B cell (primary cell): ENCODE measurements around the gene DOLPP1. TPM values are rescaled to one million over a fixed set of nuclear protein-coding genes. Genes with fewer than 3 reads are reported as not detected.

Experiments used
- ATAC-seq: fragments of 200-7000 bp; cut with Tn5 transposase; one replicate; pipeline ENCODE4 v1.10.0; 2021; ENCODE audit warnings: low read depth, mild to moderate bottlenecking, moderate number of reproducible peaks, moderate library complexity
- CTCF ChIA-PET: fragments of 350-600 bp; sonication (Branson Sonifier 250); formaldehyde crosslinking; loops from one replicate; lab custom pipeline; 2021; ENCODE audit warnings: antibody characterized with exemption, inconsistent platforms; lab: Charles Lee
- POLR2A ChIA-PET: fragments of 350-600 bp; sonication (Branson Sonifier 250); formaldehyde crosslinking; loops from one replicate; lab custom pipeline; 2021; ENCODE audit warnings: antibody characterized with exemption; lab: Charles Lee
- DNase-seq: peaks from one replicate; pipeline ENCODE4 v3.0.0; 2013
- H2AFZ ChIP-seq: 2 replicates; pipeline ENCODE4 v1.6.1; 2012; ENCODE audit warnings: mild to moderate bottlenecking, low read depth, low read length; ENCODE audit not compliant: insufficient read depth, poor library complexity, severe bottlenecking
- H3K27ac ChIP-seq, 2 donors: 1 replicate in 1 of 2; 2 replicates in 1 of 2; pipeline ENCODE4 v1.5.1; 2012 to 2013; ENCODE audit warnings: low read length in 2 of 2, mild to moderate bottlenecking in 2 of 2, moderate library complexity in 1 of 2
- H3K27me3 ChIP-seq, 4 experiments: fragments of 200-600 bp in 1 of 4; sonication (generic) in 1 of 4; replicated peaks in 1 of 4; 1 replicate in 2 of 4; 2 replicates in 2 of 4; pipeline versions ENCODE4 v1.6.1 to v1.7.0; 2013 to 2016; ENCODE audit warnings: low read length in 3 of 4, mild to moderate bottlenecking in 2 of 4, mixed read lengths in 1 of 4, moderate library complexity in 1 of 4; ENCODE audit not compliant: insufficient read depth in 4 of 4, control insufficient read depth in 3 of 4; ENCODE audit errors: control extremely low read depth in 1 of 4
- H3K36me3 ChIP-seq, 2 experiments: replicated peaks in 1 of 2; 1 replicate in 1 of 2; 2 replicates in 1 of 2; pipeline versions ENCODE4 v1.6.1 to v1.7.1; 2013; ENCODE audit warnings: low read length in 1 of 2; ENCODE audit not compliant: insufficient read depth in 2 of 2, control insufficient read depth in 1 of 2; ENCODE audit errors: control extremely low read depth in 1 of 2, extremely low read depth in 1 of 2
- H3K4me1 ChIP-seq, 2 donors: fragments of 200-600 bp in 1 of 2; sonication (generic) in 1 of 2; 1 replicate in 1 of 2; 2 replicates in 1 of 2; pipeline versions ENCODE4 v1.5.1 to v1.6.1; 2013 to 2017; ENCODE audit warnings: low read length in 2 of 2; ENCODE audit not compliant: control insufficient read depth in 2 of 2, insufficient read depth in 2 of 2
- H3K4me2 ChIP-seq: replicated peaks from 2 replicates; pipeline ENCODE3; 2012; ENCODE audit warnings: mild to moderate bottlenecking, low read depth, low read length; ENCODE audit not compliant: poor library complexity, severe bottlenecking
- H3K4me3 ChIP-seq, 5 experiments: fragments of 200-600 bp in 1 of 5; sonication (generic) in 1 of 5; 1 replicate in 3 of 5; 2 replicates in 2 of 5; pipeline versions ENCODE4 v1.5.1 to v1.7.0; 2011 to 2016; ENCODE audit warnings: low read length in 4 of 5, mild to moderate bottlenecking in 4 of 5, low read depth in 2 of 5, control low read depth in 1 of 5, moderate library complexity in 1 of 5; ENCODE audit not compliant: insufficient read depth in 1 of 5; ENCODE audit errors: control extremely low read depth in 1 of 5, extremely low read depth in 1 of 5
- H3K79me2 ChIP-seq: fragments of 200-600 bp; sonication (generic); one replicate; pipeline ENCODE4 v1.6.0; 2016; ENCODE audit warnings: low read length; ENCODE audit not compliant: control insufficient read depth, insufficient read depth
- H3K9ac ChIP-seq: fragments of 200-600 bp; sonication (generic); 2 replicates; pipeline ENCODE4 v1.6.1; 2017; ENCODE audit warnings: mild to moderate bottlenecking, low read length, moderate library complexity
- H3K9me3 ChIP-seq, 3 donors: one replicate each; pipeline versions ENCODE4 v1.6.1 to v1.7.1; 2013; ENCODE audit warnings: low read length in 2 of 3; ENCODE audit not compliant: control insufficient read depth in 2 of 3, insufficient read depth in 1 of 3; ENCODE audit errors: control extremely low read depth in 1 of 3
- H4K20me1 ChIP-seq: 2 replicates; pipeline ENCODE4 v1.6.0; 2012; ENCODE audit warnings: mild to moderate bottlenecking, low read length; ENCODE audit not compliant: insufficient read depth, control insufficient read depth, poor library complexity, severe bottlenecking
- H3K27ac Mint-ChIP-seq: one replicate; pipeline ENCODE4 v1.8.0; 2021; ENCODE audit warnings: mixed read lengths
- H3K27me3 Mint-ChIP-seq: one replicate; pipeline ENCODE4 v1.8.0; 2021; ENCODE audit warnings: mixed read lengths
- H3K4me1 Mint-ChIP-seq: one replicate; pipeline ENCODE4 v1.8.0; 2021; ENCODE audit warnings: mixed read lengths
- H3K4me3 Mint-ChIP-seq: one replicate; pipeline ENCODE4 v1.8.0; 2021; ENCODE audit warnings: mixed read lengths
- H3K9me3 Mint-ChIP-seq: one replicate; pipeline ENCODE4 v1.8.0; 2022; ENCODE audit warnings: mixed read lengths; ENCODE audit not compliant: insufficient read depth
- CTCF ChIP-seq: fragments of 200-600 bp; IDR thresholded peaks from one replicate; pipeline ENCODE4 v1.8.0; 2022; ENCODE audit warnings: antibody characterized with exemption, mild to moderate bottlenecking
- EZH2 ChIP-seq: IDR thresholded peaks from 2 replicates; pipeline ENCODE4 v1.6.1; 2012; ENCODE audit warnings: borderline replicate concordance, low read depth, mild to moderate bottlenecking, moderate library complexity, low read length; ENCODE audit not compliant: insufficient read depth, poor library complexity, severe bottlenecking
- WGBS: methylation state at CpG from one replicate; pipeline ENCODE4 v1.1.5; 2013; ENCODE audit warnings: missing lambda C conversion rate; ENCODE audit not compliant: insufficient coverage; 5-methylcytosine and 5-hydroxymethylcytosine counted together
- intact Hi-C: fragments of 100-400 bp; cut with micrococcal nuclease; formaldehyde crosslinking; loops from one replicate; pipeline ENCODE4 v1.10.0; 2022
- polyA plus RNA-seq: library from polyadenylated mRNA; depleted of rRNA; stranded (reverse); fragments of >200 nt; gene quantifications from 2 replicates; pipeline ENCODE4 v1.2.3, GENCODE V29; 2012
- total RNA-seq, 2 donors: library from RNA; stranded (reverse); fragments of 120-200 nt in 1 of 2; gene quantifications; 1 replicate in 1 of 2; 2 replicates in 1 of 2; pipeline versions ENCODE4 v1.2.3 to v1.2.4, GENCODE V29; 2013 to 2022

The DOLPP1 gene
- total and polyA plus RNA-seq, 2 donors (not counting 1 experiment from before 2014, with no cell fraction given): 4.7 to 8.6 TPM

GRCh38 chr9:129036241-129036922 is 44.5 kb upstream of the DOLPP1 start, which contains the start of gene MIGA2:
MIGA2 (plus strand) TSS chr9:129036626; CDS start chr9:129040595, 3,969 bp downstream.
- H3K79me2 ChIP-seq: peaks cover 44% of the 10 kb centered on the region
- under 1% methylated on average over 49 of the region's 49 CpGs for WGBS
- H3K4me1 ChIP-seq: peaks cover 19 to 25% of the 10 kb centered on the region in 2 donors
- no peaks in the 10 kb centered on the region for H3K9me3 Mint-ChIP-seq
- peaks cover 0 to under 1% of the 10 kb centered on the region in 2 experiments for H3K36me3 ChIP-seq
- peak within 1 kb of the TSS; percentile 51 to 98 (median 91) for H3K4me3 ChIP-seq
- H3K9ac ChIP-seq: peak within 1 kb of the TSS; percentile 93
- peaks cover 34% of the 10 kb centered on the region for H3K4me1 Mint-ChIP-seq
- H3K4me3 Mint-ChIP-seq: peak within 1 kb of the TSS; percentile 97
- no peaks in the 10 kb centered on the region for H3K9me3 ChIP-seq
- peak within 1 kb of the TSS; percentile 97 for H2AFZ ChIP-seq
- no peaks in the 10 kb centered on the region for H3K27me3 Mint-ChIP-seq
- H3K4me2 ChIP-seq: peak within 1 kb of the TSS; percentile 92
- peaks cover 29% of the 10 kb centered on the region for H4K20me1 ChIP-seq
- peak within 1 kb of the TSS; percentile 9 to 82 for H3K27ac ChIP-seq
- H3K27me3 ChIP-seq: no peaks in the 10 kb centered on the region
- peak; percentile 99 for ATAC-seq
- H3K27ac Mint-ChIP-seq: peak within 1 kb of the TSS; percentile 85
- POLR2A ChIA-PET: interaction anchor here (0.6 to 2.8 kb wide), 5 partner anchors 9 to 484 kb away, joined by 3 to 13 read pairs (median 4); partner anchors contain the start of genes DOLPP1 and SH3GLB2
- no peak for TF ChIP-seq CTCF
- TF ChIP-seq EZH2: no peak
- DNase-seq: peak; percentile 98
- CTCF ChIA-PET: interaction anchor here (0.5 to 1.0 kb wide), 2 partner anchors 42 to 885 kb away, joined by 3 to 4 read pairs; no protein-coding TSS in a partner anchor
- intact Hi-C loops: loop anchor here (1.0 to 2.0 kb wide), 5 partner anchors 8 to 908 kb away; partner anchors contain the start of genes NTMT1, PTPA and SH3GLB2
